ENCODE measurements around the gene TAF5L. TPM values are rescaled to one million over a fixed set of nuclear protein-coding genes. Genes with fewer than 3 reads are reported as not detected.

The TAF5L gene
- total and polyA plus RNA-seq, 2 of the 13 experiments (the other 11 are each of a cell fraction or from before 2014, with no cell fraction given), result 10.8 to 18.2 TPM

- no peak for TF ChIP-seq NFATC3 (CRISPR knock-in tag; IDR thresholded peaks at IDR 0.05)
- no peak for TF ChIP-seq PHB2 (IDR thresholded peaks at IDR 0.05; ENCODE audit: partially characterized antibody)
- no peak for TF ChIP-seq THAP8 (CRISPR knock-in tag; IDR thresholded peaks at IDR 0.05; ENCODE audit: borderline replicate concordance)
- TF ChIP-seq ERF (CRISPR knock-in tag; IDR thresholded peaks at IDR 0.05), result 0 out of 2 replicates have a peak, but pooled peaks have one; percentile 26
- TF ChIP-seq KDM4B (CRISPR knock-in tag; IDR thresholded peaks at IDR 0.05), result no peak
- TF ChIP-seq, protein P1, sequence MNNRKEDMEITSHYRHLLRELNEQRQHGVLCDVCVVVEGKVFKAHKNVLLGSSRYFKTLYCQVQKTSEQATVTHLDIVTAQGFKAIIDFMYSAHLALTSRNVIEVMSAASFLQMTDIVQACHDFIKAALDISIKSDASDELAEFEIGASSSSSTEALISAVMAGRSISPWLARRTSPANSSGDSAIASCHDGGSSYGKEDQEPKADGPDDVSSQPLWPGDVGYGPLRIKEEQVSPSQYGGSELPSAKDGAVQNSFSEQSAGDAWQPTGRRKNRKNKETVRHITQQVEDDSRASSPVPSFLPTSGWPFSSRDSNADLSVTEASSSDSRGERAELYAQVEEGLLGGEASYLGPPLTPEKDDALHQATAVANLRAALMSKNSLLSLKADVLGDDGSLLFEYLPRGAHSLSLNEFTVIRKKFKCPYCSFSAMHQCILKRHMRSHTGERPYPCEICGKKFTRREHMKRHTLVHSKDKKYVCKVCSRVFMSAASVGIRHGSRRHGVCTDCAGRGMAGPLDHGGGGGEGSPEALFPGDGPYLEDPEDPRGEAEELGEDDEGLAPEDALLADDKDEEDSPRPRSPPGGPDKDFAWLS (CRISPR knock-in tag; IDR thresholded peaks at IDR 0.05; ENCODE audit: borderline replicate concordance), result no peak
- TF ChIP-seq, protein P2, sequence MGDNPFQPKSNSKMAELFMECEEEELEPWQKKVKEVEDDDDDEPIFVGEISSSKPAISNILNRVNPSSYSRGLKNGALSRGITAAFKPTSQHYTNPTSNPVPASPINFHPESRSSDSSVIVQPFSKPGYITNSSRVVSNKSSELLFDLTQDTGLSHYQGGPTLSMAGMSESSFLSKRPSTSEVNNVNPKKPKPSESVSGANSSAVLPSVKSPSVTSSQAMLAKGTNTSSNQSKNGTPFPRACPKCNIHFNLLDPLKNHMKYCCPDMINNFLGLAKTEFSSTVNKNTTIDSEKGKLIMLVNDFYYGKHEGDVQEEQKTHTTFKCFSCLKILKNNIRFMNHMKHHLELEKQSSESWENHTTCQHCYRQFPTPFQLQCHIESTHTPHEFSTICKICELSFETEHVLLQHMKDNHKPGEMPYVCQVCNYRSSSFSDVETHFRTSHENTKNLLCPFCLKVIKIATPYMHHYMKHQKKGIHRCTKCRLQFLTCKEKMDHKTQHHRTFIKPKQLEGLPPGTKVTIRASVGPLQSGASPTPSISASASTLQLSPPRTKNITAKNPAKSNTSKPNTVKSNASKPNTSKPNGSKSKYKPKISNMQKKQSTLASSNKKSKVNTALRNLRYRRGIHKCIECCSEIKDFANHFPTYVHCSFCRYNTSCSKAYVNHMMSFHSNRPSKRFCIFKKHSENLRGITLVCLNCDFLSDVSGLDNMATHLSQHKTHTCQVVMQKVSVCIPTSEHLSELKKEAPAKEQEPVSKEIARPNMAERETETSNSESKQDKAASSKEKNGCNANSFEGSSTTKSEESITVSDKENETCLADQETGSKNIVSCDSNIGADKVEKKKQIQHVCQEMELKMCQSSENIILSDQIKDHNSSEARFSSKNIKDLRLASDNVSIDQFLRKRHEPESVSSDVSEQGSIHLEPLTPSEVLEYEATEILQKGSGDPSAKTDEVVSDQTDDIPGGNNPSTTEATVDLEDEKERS (CRISPR knock-in tag; IDR thresholded peaks at IDR 0.05), result 0 out of 2 replicates have a peak, but pooled peaks have one; percentile 38
- TF ChIP-seq NONO (IDR thresholded peaks at IDR 0.05), result no peak
- TF ChIP-seq NONO (CRISPR knock-in tag; conservative IDR thresholded peaks at IDR 0.05), result 0 out of 2 replicates have a peak, but pooled peaks have one; percentile 9
- no peak for TF ChIP-seq ZNF432 (CRISPR knock-in tag; IDR thresholded peaks at IDR 0.05; ENCODE audit: borderline replicate concordance)
- TF ChIP-seq ZNF652 (CRISPR knock-in tag; IDR thresholded peaks at IDR 0.05; ENCODE audit: borderline replicate concordance, low read depth), result no peak
- no peak for TF ChIP-seq ZFY (CRISPR knock-in tag; IDR thresholded peaks at IDR 0.05)
- no peak for TF ChIP-seq MED1 (CRISPR knock-in tag; IDR thresholded peaks at IDR 0.05)
- TF ChIP-seq ZFYVE20 (CRISPR knock-in tag; IDR thresholded peaks at IDR 0.05; ENCODE audit: borderline replicate concordance, low read depth), result no peak
- no peak for TF ChIP-seq E2F1 (CRISPR knock-in tag; IDR thresholded peaks at IDR 0.05)
- no peak for TF ChIP-seq ZBTB37 (CRISPR knock-in tag; IDR thresholded peaks at IDR 0.05)
- no peak for TF ChIP-seq ZNF572 (CRISPR knock-in tag; IDR thresholded peaks at IDR 0.05)
- peak; percentile 63; the same call in 1 of the 2 replicates for TF ChIP-seq MXD4 (CRISPR knock-in tag; IDR thresholded peaks at IDR 0.05)
- no peak for TF ChIP-seq BHLHE40 (IDR thresholded peaks at IDR 0.05; ENCODE audit: low read length)
- TF ChIP-seq ZKSCAN8 (CRISPR knock-in tag; IDR thresholded peaks at IDR 0.05; ENCODE audit: borderline replicate concordance), result 0 out of 2 replicates have a peak, but pooled peaks have one; percentile 36
- TF ChIP-seq ZNF382 (CRISPR knock-in tag; IDR thresholded peaks at IDR 0.05; ENCODE audit: borderline replicate concordance), result no peak
- no peak for TF ChIP-seq NFE2L1 (CRISPR knock-in tag; IDR thresholded peaks at IDR 0.05; ENCODE audit: borderline replicate concordance)
These were observed 629 bp downstream of the TAF5L start (continued) for GRCh38 chr1:229625071-229625914.
